NAMALWA (cell line): ENCODE results near the gene SPATA3.
"Not testable (repeated sequence)": the region's sequence is repeated elsewhere in the genome, so short reads cannot be mapped to it uniquely, and the experiment has no call there.

ENCODE experiments used
- DNase-seq: peaks from one replicate; pipeline ENCODE4 v3.0.0-alpha.2; 2015; ENCODE audit warnings: low spot score

Gene SPATA3

GRCh38 chr2:230995821-230996220 lies at the start of gene SPATA3:
TSS of gene SPATA3 (plus strand) at chr2:230996121. CDS start at chr2:230996234, 113 bp downstream.
- no peak for DNase-seq

- no peak for DNase-seq
Observed at GRCh38 chr2:230946429-230947234, 49.3 kb upstream of the SPATA3 start.

- no peak for DNase-seq
Observed at GRCh38 chr2:230947235-230947576, 48.7 kb upstream of the SPATA3 start.

GRCh38 chr2:230947908-230948365 lies 48.0 kb upstream of the SPATA3 start:
- no peak for DNase-seq

- DNase-seq: no peak
Observed at GRCh38 chr2:230949966-230950873, 45.7 kb upstream of the SPATA3 start.

- no peak for DNase-seq
Observed at GRCh38 chr2:230950874-230951339, 45.0 kb upstream of the SPATA3 start.

GRCh38 chr2:230951396-230951795 lies 44.5 kb upstream of the SPATA3 start:
- no peak for DNase-seq

- DNase-seq: no peak
Observed at GRCh38 chr2:230952226-230952956, 43.5 kb upstream of the SPATA3 start.

- DNase-seq: no peak
Observed at GRCh38 chr2:230953845-230954244, 42.1 kb upstream of the SPATA3 start.

- DNase-seq: no peak
Observed at GRCh38 chr2:230954746-230955145, 41.2 kb upstream of the SPATA3 start.

- no peak for DNase-seq
Observed at GRCh38 chr2:230955163-230955737, 40.7 kb upstream of the SPATA3 start.

GRCh38 chr2:230956827-230957755 lies 38.8 kb upstream of the SPATA3 start:
- no peak for DNase-seq

GRCh38 chr2:230957756-230958391 lies 38.0 kb upstream of the SPATA3 start:
- no peak for DNase-seq

- DNase-seq: no peak
Observed at GRCh38 chr2:230958820-230959756, 36.8 kb upstream of the SPATA3 start.

GRCh38 chr2:230960026-230960425 lies 35.9 kb upstream of the SPATA3 start:
- DNase-seq: no peak

- DNase-seq: no peak
Observed at GRCh38 chr2:230961091-230961491, 34.8 kb upstream of the SPATA3 start.

- DNase-seq: no peak
Observed at GRCh38 chr2:230964136-230964730, 31.7 kb upstream of the SPATA3 start.

GRCh38 chr2:230967113-230967512 lies 28.8 kb upstream of the SPATA3 start:
- no peak for DNase-seq

- not testable (repeated sequence) for DNase-seq
Observed at GRCh38 chr2:230968314-230968713, 27.6 kb upstream of the SPATA3 start.
